GM21723 (cell line): ENCODE measurements around the gene ALPI.

Experiments used
- ATAC-seq: cut with Tn5 transposase; IDR thresholded peaks from one replicate; pipeline ENCODE4 v1.9.1; 2021; ENCODE audit warnings: mild to moderate bottlenecking, moderate library complexity; ENCODE audit not compliant: unreplicated experiment

The ALPI gene

DNA sequence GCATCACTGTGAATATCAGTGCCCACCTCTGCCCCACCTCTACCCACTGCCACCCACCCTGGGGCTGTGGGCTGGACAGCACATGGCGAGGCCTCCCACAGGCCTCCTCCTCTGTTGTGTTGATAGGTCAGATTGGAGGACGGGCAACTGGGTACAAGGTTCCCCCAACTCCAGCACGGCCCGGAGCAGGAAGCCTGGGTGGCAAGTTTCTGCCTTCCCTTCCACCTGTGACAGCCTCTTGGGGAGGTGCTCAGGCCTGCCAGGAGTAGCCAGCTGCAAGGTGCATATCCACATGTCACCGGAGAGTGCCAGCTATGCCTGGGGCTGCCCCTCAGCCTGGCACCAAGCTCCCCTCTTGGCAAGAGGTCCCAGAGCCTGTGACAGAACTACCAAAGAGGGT, 38.6 kb downstream of the ALPI start:
- ATAC-seq = no peak

DNA sequence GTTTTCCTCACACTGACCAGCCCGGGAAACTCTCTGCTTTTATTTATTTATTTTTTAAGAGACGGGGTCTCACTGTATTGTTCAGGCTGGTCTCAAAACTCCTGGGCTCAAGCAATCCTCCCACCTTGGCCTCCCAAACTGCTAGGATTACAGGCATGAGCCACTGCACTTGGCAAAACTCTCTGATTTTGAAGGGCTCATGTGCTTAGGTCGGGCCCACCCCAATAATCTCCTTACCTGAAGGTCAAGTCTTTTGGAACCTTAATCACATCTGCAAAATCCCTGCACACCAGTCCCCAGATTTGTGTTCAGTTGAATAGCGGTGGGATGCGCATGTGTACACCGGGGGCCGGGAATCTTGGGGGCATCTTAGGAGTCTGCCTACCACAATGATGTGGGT, 39.3 kb downstream of the ALPI start:
- no peak for ATAC-seq

DNA sequence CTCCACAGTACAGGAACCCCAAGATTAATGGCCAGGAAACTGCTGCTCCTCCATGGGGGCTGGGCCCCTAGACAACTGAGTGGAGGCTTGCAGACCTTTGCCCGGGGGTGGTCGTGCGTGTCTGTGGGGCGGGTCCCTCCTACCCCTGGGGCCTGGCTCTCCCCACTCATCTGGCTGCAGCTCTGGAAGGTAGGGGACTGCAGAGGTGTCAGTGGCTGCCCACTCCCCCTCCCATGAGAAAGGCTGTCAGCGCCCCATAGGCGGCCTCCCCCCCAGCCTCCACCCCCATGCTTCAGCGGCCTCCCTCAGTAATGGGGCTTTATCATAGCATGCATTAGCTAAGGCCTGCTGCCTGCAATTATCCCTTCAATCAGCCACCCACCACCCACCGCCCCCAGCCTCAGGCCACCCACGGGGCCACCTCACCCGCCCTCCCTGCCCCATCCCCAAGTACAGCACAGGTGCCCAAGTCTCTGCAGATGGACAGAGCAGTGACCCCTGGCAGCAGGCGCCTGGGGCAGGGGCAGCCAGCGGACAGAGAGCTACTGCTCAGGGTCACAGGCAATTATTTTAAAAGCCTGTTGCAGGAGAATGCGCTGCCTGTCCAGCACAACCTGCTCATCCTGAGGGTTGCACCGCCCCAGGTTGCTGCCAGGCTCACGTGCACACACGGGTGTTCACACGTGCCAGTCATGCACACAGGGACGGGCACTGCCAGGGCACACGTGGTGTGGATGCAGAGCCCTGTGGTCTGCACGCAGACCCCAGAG, 40.7 kb downstream of the ALPI start:
- no peak for ATAC-seq

DNA sequence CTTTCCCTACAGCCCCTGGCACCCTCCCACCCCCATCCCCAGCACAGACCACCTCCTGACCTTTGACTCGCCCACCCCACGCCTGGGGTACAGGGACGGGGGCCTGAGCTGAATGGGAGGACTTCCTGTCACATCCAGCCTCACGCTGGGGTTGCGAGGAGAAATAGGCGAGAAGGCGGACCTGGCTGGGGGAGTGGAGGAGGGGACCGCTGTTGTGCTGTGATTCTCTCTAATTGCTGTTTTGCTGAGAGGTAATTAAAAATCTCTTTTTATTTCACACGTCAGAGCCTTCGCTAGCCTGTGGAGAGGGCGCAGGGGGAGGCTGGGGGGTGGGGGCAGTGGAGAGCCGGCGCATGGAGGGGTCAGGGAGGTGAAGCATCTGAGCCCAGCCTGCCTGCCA, 41.4 kb downstream of the ALPI start:
- no peak for ATAC-seq

DNA sequence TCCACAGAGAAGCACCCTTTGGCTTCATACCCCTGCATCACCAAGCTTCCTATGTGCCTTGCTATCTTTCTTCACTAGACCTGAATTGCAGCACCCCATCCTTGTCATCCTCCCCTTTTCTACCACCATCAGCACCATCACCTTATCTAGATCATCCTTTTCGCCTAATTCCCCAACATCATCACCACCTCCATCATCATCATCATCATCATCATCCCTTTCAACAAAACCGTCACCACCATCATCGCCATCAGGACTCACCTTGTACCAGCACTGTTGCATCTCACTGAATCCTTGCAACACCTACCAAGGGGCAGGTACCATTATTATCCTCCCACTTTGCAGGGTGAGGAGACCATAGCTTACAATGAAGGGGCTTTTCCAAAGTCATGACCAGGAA, 42.5 kb downstream of the ALPI start:
- ATAC-seq = no peak

DNA sequence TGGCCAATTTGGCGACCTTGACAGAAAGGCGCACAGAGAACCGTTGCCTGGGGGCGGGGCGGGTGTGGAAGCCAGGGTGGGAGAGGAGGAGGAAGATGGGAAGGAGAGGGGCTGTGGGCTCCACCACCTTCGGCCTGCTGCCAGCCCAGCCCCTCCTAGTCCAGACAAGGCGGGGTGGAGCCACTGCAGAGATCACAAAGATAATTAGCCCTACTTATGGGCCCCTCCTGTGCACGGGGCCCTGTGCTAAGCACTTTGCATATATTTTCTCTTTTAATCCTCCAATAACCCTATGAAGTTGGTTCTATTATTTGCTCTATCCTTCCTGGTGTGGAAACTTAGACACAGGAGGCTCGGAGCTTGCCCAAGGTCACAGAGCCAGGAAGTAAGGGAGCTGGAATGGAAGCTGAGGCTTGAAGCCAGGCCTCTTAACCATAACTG, 45.4 kb downstream of the ALPI start:
- no peak for ATAC-seq

DNA sequence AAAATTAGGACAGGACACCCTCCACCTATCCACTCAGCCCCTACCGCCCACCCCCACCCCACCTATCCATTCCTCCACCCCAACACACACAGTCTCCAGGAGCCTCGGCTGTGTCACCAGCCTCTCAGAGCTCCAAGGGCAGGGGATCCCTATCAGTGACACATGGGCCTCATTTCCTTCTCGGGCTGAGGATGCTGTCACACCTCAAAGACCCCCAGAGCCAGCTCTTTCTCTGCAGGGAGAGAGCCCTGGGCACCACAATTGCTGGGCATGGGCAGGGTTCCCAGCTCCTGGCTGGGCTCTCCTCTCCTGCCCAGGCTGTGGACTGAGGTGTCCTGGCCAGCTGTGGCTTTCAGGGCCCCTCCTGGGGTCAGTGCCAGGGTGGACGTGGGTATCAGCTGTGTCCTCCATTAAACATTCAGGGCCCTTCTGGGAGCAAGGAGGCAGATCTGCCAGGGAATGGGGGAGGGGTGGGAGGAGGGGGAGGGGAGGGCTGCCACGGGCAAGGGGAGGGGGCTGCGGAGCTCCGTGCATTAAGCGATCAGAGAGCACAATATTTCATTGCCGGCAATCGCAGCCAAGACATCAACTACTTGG, 45.9 kb downstream of the ALPI start:
- ATAC-seq = no peak

DNA sequence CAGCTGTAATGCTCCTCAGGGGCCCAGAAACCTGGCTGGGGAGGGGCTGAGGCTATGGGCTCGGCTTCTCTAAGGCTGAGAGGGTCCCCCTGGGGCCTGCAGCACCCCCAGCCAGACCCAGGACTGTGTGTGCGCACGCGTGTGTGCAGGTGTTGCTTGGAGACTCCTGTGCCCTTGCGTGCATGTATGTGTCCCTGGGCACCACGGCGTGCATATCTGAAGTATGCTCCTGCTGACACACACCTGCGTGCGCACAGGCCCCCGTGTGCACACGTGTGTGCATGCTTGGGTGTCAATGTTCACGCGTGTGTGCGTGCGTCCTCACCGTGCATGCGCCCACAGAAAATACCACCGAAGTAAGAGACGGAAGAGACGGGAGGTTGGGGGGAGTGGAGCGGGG, 46.6 kb downstream of the ALPI start:
- no peak for ATAC-seq

DNA sequence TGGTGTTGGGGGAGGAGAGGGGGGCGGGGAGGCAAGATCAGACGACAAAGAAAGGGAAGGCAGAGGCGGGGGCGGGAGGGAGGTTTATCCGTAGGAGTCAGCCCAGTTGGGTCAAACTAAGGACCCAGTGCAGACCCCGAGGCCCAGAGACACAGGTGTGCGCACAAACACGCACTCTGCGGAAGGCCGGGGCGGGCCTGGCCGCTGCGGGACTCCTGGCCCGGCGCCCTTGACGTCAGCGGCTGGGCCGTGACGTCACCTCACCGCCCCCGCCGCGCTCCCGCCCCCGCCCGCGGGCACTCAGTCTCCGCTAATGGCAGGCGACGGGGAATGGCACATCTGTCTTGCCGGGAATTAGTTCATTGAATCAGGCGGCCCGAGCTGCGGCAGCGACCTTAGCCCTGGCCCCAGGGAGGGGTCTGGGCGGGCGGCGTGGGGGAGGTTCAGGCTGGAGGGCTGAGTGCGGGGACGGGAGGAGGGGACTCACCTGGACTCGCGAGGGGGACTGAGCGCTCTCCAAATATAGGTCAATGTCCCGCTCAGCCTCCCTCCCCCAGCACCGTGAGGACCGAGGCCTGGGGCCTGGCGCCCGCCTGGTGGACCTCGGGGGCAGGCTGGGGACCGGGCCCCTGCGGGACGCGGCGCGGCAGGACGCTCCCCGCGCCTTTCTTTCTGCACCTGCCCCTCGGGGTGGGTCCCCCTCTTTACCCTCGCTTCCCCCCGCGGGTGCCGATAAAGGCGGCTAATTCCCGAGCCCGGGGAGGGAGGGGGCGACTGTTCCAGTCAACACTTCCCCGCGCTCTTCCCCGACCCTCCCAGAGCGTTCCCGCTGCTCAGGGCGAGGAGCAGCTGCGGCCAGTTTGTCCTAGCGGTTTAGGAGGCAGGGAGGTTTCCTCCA, 47.2 kb downstream of the ALPI start:
- ATAC-seq = no peak

DNA sequence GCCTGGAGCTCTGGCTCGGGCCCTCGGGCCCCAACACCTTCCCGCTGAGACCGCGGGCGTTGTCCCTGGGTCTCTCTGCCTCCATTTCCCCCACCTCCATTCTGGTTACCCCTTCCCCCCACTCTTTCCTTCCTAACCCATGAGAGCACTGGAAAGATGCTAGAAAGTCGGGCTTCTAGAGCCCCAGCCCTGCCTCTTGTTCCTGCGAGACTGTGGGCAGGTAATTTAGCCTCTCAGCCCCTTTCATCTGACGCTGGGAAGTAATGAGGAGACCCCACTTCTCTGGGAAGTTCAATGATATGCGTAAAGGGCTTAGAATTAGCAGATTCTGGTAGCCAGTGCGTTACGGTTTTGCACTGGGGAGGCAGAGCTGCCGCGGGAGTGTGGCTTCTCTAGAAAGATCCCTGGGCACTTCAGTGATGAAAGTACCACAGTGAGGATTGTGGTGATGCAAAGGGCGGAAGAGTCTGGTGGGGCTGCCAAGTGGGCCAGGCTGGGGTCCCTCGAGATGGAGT, 47.9 kb downstream of the ALPI start:
- ATAC-seq = no peak

DNA sequence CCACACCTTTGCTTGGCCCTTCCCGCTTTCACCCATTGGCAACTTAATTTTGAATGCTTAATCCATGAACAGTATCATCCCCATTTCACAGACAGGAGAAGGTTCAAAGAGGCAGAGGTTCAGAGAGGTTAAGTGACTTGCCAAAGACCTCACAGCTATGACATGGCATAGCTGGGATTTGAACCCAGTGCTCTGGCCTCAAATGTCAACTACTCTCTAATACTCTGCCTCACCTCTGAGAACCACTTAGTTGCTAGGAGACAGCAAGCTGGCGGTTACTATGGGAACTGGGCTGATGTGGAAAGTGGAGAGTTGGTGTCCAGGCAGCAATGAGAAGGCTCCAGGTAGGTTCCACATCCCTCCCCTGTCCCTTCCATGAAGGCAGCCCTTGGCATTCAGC, 48.5 kb downstream of the ALPI start:
- no peak for ATAC-seq

DNA sequence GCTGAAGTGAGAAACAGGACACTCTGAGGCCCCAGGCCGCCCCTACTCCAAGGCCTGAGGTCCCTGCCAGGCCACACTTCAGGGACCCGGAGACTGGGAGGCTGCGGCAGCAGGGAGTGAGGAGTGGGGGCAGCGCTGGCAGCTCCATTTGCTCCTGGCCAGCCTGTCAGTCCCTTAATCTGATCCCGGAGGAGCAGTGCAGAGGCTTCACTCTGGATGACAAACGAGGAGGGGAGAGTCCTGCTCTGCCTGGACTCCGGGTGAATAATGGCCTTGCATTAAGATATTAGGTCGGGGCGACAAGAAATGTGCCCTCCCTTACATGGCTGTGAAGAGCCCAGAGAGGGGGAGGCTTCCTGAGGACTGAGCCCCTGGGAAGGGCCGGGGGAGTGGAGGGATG, 49.9 kb downstream of the ALPI start:
- no peak for ATAC-seq

DNA sequence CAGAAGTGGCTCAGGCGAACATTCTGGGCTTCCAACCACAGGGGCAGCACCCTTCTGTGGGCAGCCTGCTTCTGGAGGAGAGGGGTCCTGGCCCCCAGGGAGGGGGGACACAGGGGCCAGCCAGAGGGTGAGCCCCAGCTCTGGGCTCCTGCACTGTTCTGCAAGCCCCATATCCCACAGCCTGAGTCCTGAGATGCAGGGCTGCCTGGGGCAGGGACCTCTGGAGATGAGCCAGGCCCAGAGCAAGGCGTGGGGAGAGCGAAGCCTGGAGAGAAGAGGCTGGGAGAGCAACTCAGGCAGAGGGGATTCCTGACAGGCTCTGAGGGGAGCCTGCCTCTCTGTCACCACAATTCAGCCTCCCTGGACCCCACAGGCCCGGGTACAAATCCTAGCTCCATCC, 50.8 kb downstream of the ALPI start:
- no peak for ATAC-seq

DNA sequence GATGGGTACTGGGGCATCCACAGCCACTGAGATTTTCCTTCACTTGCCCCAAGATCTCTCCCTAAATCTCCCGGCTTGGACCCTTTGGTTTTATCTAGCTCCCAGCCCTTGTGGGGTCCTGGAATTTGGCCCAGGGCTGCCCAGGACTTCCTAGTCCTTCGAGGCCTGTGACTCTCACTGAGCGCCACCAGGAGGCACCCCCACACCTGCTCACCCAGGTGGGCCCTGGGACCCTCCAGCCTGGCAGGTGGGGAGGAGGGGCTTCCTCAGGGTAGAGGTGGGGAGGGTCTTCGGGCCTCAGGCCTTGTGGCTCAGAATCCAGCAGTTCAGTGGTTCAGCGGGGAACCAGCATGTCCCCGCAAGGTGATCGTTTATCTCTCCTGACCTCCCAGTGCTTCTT, 52.3 kb downstream of the ALPI start:
- no peak for ATAC-seq
